Right lobe of liver (tissue), 6 donors: ENCODE measurements around the gene PAPOLB. TPM values are rescaled to one million over a fixed set of nuclear protein-coding genes. Genes with fewer than 3 reads are reported as not detected.

Source experiments
- ATAC-seq, 4 donors: fragments of 200-7000 bp; cut with Tn5 transposase; one replicate each; pipeline ENCODE4 v1.9.1; 2020; ENCODE audit warnings: mild to moderate bottlenecking in 4 of 4, moderate library complexity in 4 of 4
- DNase-seq, 3 donors: peaks; one replicate each; pipeline ENCODE4 v3.0.0-alpha.2; 2020
- H3K27ac ChIP-seq, 3 donors: fragments of 200-600 bp; one replicate each; pipeline ENCODE4 v1.8.0; 2022
- H3K27me3 ChIP-seq, 2 donors: fragments of 200-600 bp; one replicate each; pipeline ENCODE4 v1.8.0; 2022
- H3K36me3 ChIP-seq, 4 donors: fragments of 200-600 bp; sonication (generic) in 1 of 4; one replicate each; pipeline versions ENCODE4 v1.5.1 to v1.8.0; 2017 to 2022; ENCODE audit warnings: control low read depth in 1 of 4
- H3K4me1 ChIP-seq, 4 donors: fragments of 200-600 bp; sonication (generic) in 1 of 4; one replicate each; pipeline versions ENCODE4 v1.5.1 to v1.8.0; 2017 to 2022; ENCODE audit warnings: control low read depth in 1 of 4
- H3K4me3 ChIP-seq, 3 donors: fragments of 200-600 bp; one replicate each; pipeline ENCODE4 v1.8.0; 2022
- H3K9me3 ChIP-seq, 4 donors: fragments of 200-600 bp; sonication (generic) in 1 of 4; one replicate each; pipeline versions ENCODE4 v1.5.1 to v1.8.0; 2017 to 2022; ENCODE audit warnings: control low read depth in 1 of 4
- POLR2A ChIP-seq: fragments of 450-650 bp; IDR thresholded peaks from one replicate; pipeline ENCODE4 v1.6.1; 2017; ENCODE audit warnings: antibody characterized with exemption, mild to moderate bottlenecking
- WGBS: methylation state at CpG from one replicate; pipeline ENCODE4 v1.1.6; 2018; ENCODE audit warnings: low coverage, low lambda C conversion rate; ENCODE audit not compliant: insufficient coverage; ENCODE audit errors: missing lambda C conversion rate; 5-methylcytosine and 5-hydroxymethylcytosine counted together
- intact Hi-C, 2 donors: fragments of 100-400 bp; cut with DNase I; formaldehyde crosslinking; loops; one replicate each; pipeline versions ENCODE4 v1.11.2 to v1.14.1; 2022
- total RNA-seq, 6 experiments: library from RNA; depleted of rRNA in 2 of 6; stranded (reverse); fragments of >200 nt in 2 of 6; fragmentation: NEBNext Ultra II Directional in 3 of 6; extraction: Animal tissue kit (Norgen Biotek cat#: 25700) in 3 of 6; gene quantifications; one replicate each; pipeline versions ENCODE4 v1.1.0 to v1.2.4, GENCODE V29; 2016 to 2023
- TF ChIP-seq, protein P1 (sequence below), 4 donors: fragments of 200-600 bp in 3 of 4; fragments of 450-650 bp in 1 of 4; IDR thresholded peaks; one replicate each; pipeline versions ENCODE4 v1.5.1 to v1.8.0; 2016 to 2022; ENCODE audit warnings: antibody characterized with exemption in 4 of 4, mild to moderate bottlenecking in 2 of 4
- donor health status: DM: no; HTN: yes; CAD: no.
- donor health status: DM: no; HTN: no; CAD: no.
- donor health status: DM: no; HTN: no; CAD: no.
- donor health status: DM: no; HTN: yes; CAD: no.
- donor health status: DM: no; HTN: yes; CAD: no.

Gene PAPOLB
- total RNA-seq, 6 experiments from 2014 or later, result not detected

DNA sequence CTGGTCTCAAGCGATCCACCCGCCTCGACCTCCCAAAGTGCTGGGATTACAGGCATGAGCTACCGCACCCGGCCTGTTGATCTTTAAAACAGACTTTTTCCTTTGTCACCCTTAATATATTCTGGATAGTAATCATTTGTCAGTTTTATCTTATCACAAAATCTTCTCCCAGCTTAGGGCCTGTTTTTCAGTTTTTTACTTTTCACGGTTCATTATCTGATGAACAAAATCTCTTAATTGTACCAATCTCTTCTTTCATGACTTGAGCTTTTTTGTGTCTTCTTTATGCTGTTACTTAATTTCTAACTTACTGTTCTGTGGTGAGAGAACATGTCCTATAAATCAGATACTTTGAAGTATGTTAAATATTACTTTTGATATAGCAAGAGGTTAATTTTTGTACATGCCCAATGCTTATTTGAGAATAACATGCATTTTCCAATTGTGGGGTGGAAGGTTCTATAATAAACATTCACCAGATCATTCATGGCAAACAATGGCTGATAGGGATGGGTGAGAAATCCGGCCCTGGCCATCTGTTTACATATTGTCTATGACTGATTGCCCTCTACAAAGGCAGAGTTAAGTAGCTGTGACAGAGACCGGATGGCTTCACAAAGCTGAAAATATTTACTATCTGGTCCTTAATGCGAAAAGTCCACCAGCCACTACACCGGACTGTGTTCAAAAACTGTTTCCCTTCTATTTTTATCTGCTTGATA lies 5.3 kb downstream of the PAPOLB start:
- no peak overlapping the region for H3K27ac ChIP-seq
- WGBS, result 73% methylated on average over 10 of the region's 10 CpGs
- TF ChIP-seq, protein P1, sequence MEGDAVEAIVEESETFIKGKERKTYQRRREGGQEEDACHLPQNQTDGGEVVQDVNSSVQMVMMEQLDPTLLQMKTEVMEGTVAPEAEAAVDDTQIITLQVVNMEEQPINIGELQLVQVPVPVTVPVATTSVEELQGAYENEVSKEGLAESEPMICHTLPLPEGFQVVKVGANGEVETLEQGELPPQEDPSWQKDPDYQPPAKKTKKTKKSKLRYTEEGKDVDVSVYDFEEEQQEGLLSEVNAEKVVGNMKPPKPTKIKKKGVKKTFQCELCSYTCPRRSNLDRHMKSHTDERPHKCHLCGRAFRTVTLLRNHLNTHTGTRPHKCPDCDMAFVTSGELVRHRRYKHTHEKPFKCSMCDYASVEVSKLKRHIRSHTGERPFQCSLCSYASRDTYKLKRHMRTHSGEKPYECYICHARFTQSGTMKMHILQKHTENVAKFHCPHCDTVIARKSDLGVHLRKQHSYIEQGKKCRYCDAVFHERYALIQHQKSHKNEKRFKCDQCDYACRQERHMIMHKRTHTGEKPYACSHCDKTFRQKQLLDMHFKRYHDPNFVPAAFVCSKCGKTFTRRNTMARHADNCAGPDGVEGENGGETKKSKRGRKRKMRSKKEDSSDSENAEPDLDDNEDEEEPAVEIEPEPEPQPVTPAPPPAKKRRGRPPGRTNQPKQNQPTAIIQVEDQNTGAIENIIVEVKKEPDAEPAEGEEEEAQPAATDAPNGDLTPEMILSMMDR (IDR thresholded peaks at IDR 0.05), result no peak
- DNase-seq (no peak), ATAC-seq (no peak)
- no peak overlapping the region for H3K4me3 ChIP-seq
- no peaks in the 10 kb centered on the region for H3K9me3 ChIP-seq
- intact Hi-C loops, result no loop called here
- H3K36me3 ChIP-seq, result no peaks in the 10 kb centered on the region
- no peaks in the 10 kb centered on the region for H3K4me1 ChIP-seq
- no peaks in the 10 kb centered on the region for H3K27me3 ChIP-seq

DNA sequence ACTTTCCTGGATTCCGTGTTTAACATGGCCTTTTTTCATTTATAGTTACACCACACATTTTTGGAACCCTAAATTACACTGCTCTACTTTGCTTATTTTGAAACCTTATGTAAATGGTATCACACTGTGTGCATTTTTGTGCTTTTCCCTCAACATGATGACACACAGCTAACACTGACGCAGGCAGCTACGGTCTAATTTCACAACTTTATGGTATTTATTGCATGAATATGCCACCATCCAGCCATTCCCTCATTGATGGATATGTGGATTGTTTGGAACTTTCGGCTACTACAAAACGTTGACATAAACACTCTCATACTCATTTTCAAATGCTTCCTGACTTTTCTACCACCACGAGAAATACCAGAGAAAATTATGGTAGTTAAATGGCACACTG lies 6.9 kb downstream of the PAPOLB start:
- WGBS, result 51% methylated on average over 6 of the region's 6 CpGs
- no peak for DNase-seq
- TF ChIP-seq POLR2A, result no peak
- TF ChIP-seq, protein P1 (IDR thresholded peaks at IDR 0.05), result no peak
- no peak for ATAC-seq
- Histone ChIP-seq H3K27me3 (no peaks in the 10 kb centered on the region), H3K4me3 (no peak overlapping the region), H3K4me1 (no peaks in the 10 kb centered on the region), H3K36me3 (no peaks in the 10 kb centered on the region), H3K27ac (no peak overlapping the region), H3K9me3 (no peaks in the 10 kb centered on the region)
- intact Hi-C loops, result no loop called here

DNA sequence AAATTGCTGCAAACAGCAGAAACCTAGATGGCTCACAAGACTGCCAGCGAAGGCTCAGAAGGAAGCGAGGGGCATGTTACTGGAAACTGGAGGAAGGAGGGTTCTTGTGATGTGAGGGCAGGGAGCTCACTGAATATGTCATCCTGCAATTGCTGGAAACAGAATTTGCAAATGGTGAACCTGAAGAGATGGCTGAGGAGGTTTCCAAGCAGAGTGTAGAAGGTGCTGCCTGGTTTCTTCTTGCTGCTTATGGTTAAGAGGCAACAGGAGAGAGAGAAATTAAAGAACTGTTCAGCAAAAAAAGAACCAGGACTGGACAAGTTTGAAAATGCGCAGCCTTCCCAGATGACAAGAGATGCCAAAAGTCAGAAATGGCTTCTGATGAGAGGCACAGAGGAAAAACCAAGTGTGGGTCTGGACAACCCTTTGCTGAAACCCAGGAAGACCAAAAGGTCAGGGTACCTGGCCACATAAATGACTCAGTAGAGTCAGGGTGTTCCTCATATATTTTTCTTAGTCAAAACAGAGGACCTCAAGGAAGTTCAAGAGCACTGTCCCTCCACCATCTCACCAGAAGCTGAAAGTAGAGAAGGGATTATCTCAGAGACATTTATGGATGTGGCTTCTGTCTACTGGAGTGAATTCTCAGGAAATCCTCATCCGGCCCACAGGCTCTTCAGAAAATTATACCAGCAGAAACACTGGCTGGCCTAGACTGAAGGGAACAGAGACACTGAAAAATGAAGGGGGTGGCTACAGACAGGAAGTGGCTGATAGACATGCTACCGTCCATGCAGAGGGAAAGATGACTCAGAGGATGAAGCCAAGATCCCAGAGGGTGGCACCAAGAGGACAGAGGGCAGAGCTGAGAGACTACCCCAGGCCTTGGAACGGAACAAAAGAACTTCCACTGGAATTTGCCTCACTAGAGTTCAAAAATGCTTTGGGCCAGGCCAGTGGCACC lies 10.1 kb downstream of the PAPOLB start:
- Histone ChIP-seq H3K4me3 (no peak overlapping the region), H3K9me3 (no peaks in the 10 kb centered on the region), H3K4me1 (no peaks in the 10 kb centered on the region), H3K36me3 (no peaks in the 10 kb centered on the region), H3K27ac (no peak overlapping the region), H3K27me3 (no peaks in the 10 kb centered on the region)
- intact Hi-C loops, result no loop called here
- 70% methylated on average over 5 of the region's 6 CpGs for WGBS
- no peak for DNase-seq
- no peak for ATAC-seq
- TF ChIP-seq, protein P1 (IDR thresholded peaks at IDR 0.05), result no peak
- TF ChIP-seq POLR2A, result no peak

DNA sequence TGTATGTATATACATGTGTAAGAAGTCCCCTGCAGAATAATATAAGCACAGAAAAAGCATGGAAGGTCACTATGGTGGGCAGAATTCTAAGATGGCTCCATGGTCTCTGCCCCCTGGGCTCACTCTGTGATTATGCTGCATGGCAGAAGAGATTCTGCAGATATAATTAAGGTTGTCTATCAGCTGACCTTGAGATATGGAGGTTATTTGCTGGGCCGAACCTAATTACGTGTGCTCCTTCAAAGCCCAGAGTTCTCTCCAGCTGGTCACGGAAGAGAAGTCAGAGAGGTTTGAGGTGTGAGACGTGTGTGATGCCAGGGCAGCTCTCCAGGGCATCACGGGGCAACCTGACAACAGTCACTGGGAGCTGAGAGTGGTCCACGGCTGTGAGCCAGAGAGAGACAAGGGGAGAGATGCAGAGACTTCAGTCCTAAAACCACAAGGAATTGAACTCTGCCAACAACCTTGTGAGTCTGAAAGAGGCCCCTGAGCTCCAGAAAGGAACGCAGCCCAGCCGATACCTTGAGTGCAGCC lies 11.5 kb downstream of the PAPOLB start:
- TF ChIP-seq, protein P1 (IDR thresholded peaks at IDR 0.05), result no peak
- no peak for TF ChIP-seq POLR2A
- intact Hi-C loops, result no loop called here
- ATAC-seq, result no peak
- Histone ChIP-seq H3K9me3 (no peaks in the 10 kb centered on the region), H3K27ac (no peak overlapping the region), H3K27me3 (no peaks in the 10 kb centered on the region), H3K4me3 (no peak overlapping the region), H3K36me3 (no peaks in the 10 kb centered on the region), H3K4me1 (no peaks in the 10 kb centered on the region)
- DNase-seq, result no peak
- WGBS, result 65% methylated on average over 4 of the region's 8 CpGs
